Trophoblast cell (in vitro differentiated cells and primary cell): Measurements from ENCODE around the gene ARSG.

ENCODE experiments used
- DNase-seq, 2 donors: peaks; one replicate each; pipeline ENCODE4 v3.0.0-alpha.2; 2016
- H2AFZ ChIP-seq: 2 replicates; pipeline ENCODE4 v1.6.1; 2013; ENCODE audit warnings: low read length, moderate library complexity, mild to moderate bottlenecking; ENCODE audit not compliant: insufficient read depth, poor library complexity
- H2AK5ac ChIP-seq: 2 replicates; pipeline ENCODE4 v1.6.1; 2013; ENCODE audit warnings: mild to moderate bottlenecking, low read length
- H2BK120ac ChIP-seq: 2 replicates; pipeline ENCODE4 v1.6.1; 2013; ENCODE audit warnings: low read length, mild to moderate bottlenecking, moderate library complexity; ENCODE audit not compliant: insufficient read depth, poor library complexity
- H2BK12ac ChIP-seq: 2 replicates; pipeline ENCODE4 v1.6.1; 2013; ENCODE audit warnings: mild to moderate bottlenecking, low read length, moderate library complexity
- H2BK5ac ChIP-seq: 2 replicates; pipeline ENCODE4 v1.6.1; 2013; ENCODE audit warnings: low read length, low read depth, moderate library complexity, mild to moderate bottlenecking; ENCODE audit not compliant: poor library complexity
- H3K14ac ChIP-seq: 2 replicates; pipeline ENCODE4 v1.6.1; 2013; ENCODE audit warnings: mild to moderate bottlenecking, low read length
- H3K18ac ChIP-seq: 2 replicates; pipeline ENCODE4 v1.6.1; 2013; ENCODE audit warnings: mild to moderate bottlenecking, low read length
- H3K23ac ChIP-seq: 2 replicates; pipeline ENCODE4 v1.6.1; 2013; ENCODE audit warnings: low read length
- H3K27ac ChIP-seq: 2 replicates; pipeline ENCODE4 v1.5.1; 2013; ENCODE audit warnings: low read depth, mild to moderate bottlenecking, inconsistent platforms, low read length, moderate library complexity
- H3K27me3 ChIP-seq: 2 replicates; pipeline ENCODE4 v1.6.1; 2013; ENCODE audit warnings: inconsistent platforms, mild to moderate bottlenecking, low read length, moderate library complexity; ENCODE audit not compliant: insufficient read depth
- H3K36me3 ChIP-seq, 2 experiments: 1 replicate in 1 of 2; 2 replicates in 1 of 2; pipeline ENCODE4 v1.6.1; 2013; ENCODE audit warnings: low read length in 2 of 2, mild to moderate bottlenecking in 2 of 2, moderate library complexity in 1 of 2; ENCODE audit not compliant: insufficient read depth in 2 of 2, control insufficient read depth in 1 of 2
- H3K4ac ChIP-seq: 2 replicates; pipeline ENCODE4 v1.6.1; 2013; ENCODE audit warnings: low read depth, mild to moderate bottlenecking, low read length, moderate library complexity
- H3K4me1 ChIP-seq, 2 experiments: 1 replicate in 1 of 2; 2 replicates in 1 of 2; pipeline ENCODE4 v1.6.1; 2013; ENCODE audit warnings: low read length in 2 of 2, mild to moderate bottlenecking in 2 of 2, moderate library complexity in 1 of 2; ENCODE audit not compliant: insufficient read depth in 2 of 2, control insufficient read depth in 1 of 2
- H3K4me2 ChIP-seq: 2 replicates; pipeline ENCODE4 v1.6.1; 2013; ENCODE audit warnings: inconsistent platforms, mild to moderate bottlenecking, low read length, moderate library complexity
- H3K4me3 ChIP-seq: 2 replicates; pipeline ENCODE4 v1.5.1; 2013; ENCODE audit warnings: mild to moderate bottlenecking, low read depth, low read length, inconsistent platforms
- H3K79me1 ChIP-seq: one replicate; pipeline ENCODE4 v1.6.1; 2013; ENCODE audit warnings: low read length
- H3K79me2 ChIP-seq: 2 replicates; pipeline ENCODE4 v1.6.1; 2013; ENCODE audit warnings: low read length, mild to moderate bottlenecking; ENCODE audit not compliant: control insufficient read depth, insufficient read depth, poor library complexity
- H3K9ac ChIP-seq: 2 replicates; pipeline ENCODE4 v1.6.1; 2013; ENCODE audit warnings: mild to moderate bottlenecking, low read length
- H3K9me3 ChIP-seq: 2 replicates; pipeline ENCODE4 v1.6.1; 2013; ENCODE audit warnings: low read depth, mild to moderate bottlenecking, control low read depth, inconsistent platforms, low read length; ENCODE audit not compliant: insufficient read depth
- H4K12ac ChIP-seq: 2 replicates; pipeline ENCODE4 v1.6.1; 2013; ENCODE audit warnings: low read depth, mild to moderate bottlenecking, low read length, moderate library complexity
- H4K8ac ChIP-seq: 2 replicates; pipeline ENCODE4 v1.6.1; 2013; ENCODE audit warnings: low read depth, mild to moderate bottlenecking, low read length, moderate library complexity
- H4K91ac ChIP-seq: one replicate; pipeline ENCODE4 v1.6.1; 2013; ENCODE audit warnings: low read depth, mild to moderate bottlenecking, low read length, moderate library complexity
- WGBS: extraction: QIAGEN DNeasy Blood & Tissue Kit; methylation state at CpG from one replicate; pipeline ENCODE4 v1.1.7; 2013; ENCODE audit warnings: missing lambda C conversion rate; ENCODE audit not compliant: insufficient read length, insufficient coverage; ENCODE audit errors: extremely low coverage; 5-methylcytosine and 5-hydroxymethylcytosine counted together

ARSG gene

DNA sequence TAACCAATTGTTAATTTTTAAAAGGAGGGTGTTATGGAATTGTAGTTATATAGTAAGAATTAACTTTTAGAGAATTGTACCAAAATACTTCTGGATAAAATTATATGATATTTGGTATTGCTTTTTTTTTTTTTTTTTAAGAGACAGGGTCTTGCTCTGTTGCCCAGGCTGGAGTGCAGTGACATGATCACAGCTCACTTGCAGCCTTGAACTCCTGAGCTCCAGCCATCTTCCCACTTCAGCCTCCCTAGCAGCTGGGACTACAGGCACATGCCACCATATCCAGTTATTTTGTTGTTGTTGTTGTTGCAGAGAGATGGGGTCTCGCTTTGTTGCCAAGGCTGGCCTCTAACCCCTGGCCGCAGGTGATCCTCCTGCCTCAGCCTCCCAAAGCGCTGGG, 8.5 kb downstream of the ARSG start:
- Histone ChIP-seq H3K4me2 (no peak overlapping the region), H3K79me1 (peaks cover 15% of the 10 kb centered on the region), H3K23ac (no peak overlapping the region), H2AK5ac (peak overlapping the region; percentile 84), H2BK12ac (peak overlapping the region; percentile 61), H4K91ac (peak overlapping the region; percentile 60), H3K79me2 (no peaks in the 10 kb centered on the region), H3K9ac (no peak overlapping the region), H2AFZ (no peak overlapping the region), H3K14ac (peak overlapping the region; percentile 32), H2BK120ac (peak overlapping the region; percentile 54), H3K27me3 (no peaks in the 10 kb centered on the region), H3K27ac (no peak overlapping the region), H3K4me3 (no peak overlapping the region), H3K18ac (peak overlapping the region; percentile 66), H3K4me1 (peaks cover 21 to 26% of the 10 kb centered on the region in 2 experiments), H3K36me3 (no peaks in the 10 kb centered on the region), H4K8ac (no peak overlapping the region), H3K4ac (no peak overlapping the region), H2BK5ac (peak overlapping the region; percentile 60), H3K9me3 (no peaks in the 10 kb centered on the region), H4K12ac (peak overlapping the region; percentile 32)
- DNase-seq, result no peak
- no CpG with 5 or more reads among the region's 3 CpGs for WGBS

DNA sequence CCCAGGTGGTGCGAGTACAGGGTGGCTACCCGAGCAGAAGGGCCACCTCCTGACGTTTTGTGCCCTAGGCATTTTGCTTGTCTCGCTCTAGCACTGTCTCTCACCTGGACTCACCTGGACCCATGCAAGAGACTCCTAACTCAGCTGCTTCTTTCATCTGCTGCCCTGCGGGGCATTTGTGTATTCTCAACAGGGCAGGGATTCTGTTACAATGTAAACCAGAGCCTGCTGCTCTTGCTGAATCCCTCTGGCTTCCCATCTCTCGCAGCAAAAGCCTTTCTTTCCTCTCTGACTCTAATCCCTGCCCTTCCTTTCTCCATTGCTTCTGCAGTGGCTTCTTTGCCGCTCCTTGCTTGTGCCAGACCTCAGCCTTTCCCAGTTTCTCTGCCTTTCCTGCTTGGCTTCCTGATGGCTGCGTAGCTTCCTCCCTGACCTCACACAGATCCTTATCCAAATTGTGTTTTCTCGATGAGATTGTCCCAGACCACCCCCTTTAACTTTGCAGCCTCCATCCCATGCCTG, 10.2 kb downstream of the ARSG start:
- H2BK5ac ChIP-seq, result peak overlapping the region; percentile 49
- H2AK5ac ChIP-seq, result no peak overlapping the region
- H3K14ac ChIP-seq, result peak overlapping the region; percentile 26
- no CpG with 5 or more reads among the region's 9 CpGs for WGBS
- no peak overlapping the region for H3K4me2 ChIP-seq
- H4K8ac ChIP-seq, result peak overlapping the region; percentile 11
- H3K4me3 ChIP-seq, result no peak overlapping the region
- H3K79me1 ChIP-seq, result peaks cover 14% of the 10 kb centered on the region
- H3K27me3 ChIP-seq, result no peaks in the 10 kb centered on the region
- H4K91ac ChIP-seq, result no peak overlapping the region
- no peaks in the 10 kb centered on the region for H3K9me3 ChIP-seq
- H3K4ac ChIP-seq, result no peak overlapping the region
- no peak overlapping the region for H2BK120ac ChIP-seq
- H2BK12ac ChIP-seq, result no peak overlapping the region
- no peak overlapping the region for H3K23ac ChIP-seq
- no peaks in the 10 kb centered on the region for H3K79me2 ChIP-seq
- peak; percentile 89 to 93 for DNase-seq
- H3K18ac ChIP-seq, result no peak overlapping the region
- H3K36me3 ChIP-seq, result no peaks in the 10 kb centered on the region
- no peak overlapping the region for H3K9ac ChIP-seq
- H4K12ac ChIP-seq, result no peak overlapping the region
- H3K27ac ChIP-seq, result peak overlapping the region; percentile 86
- peaks cover 16 to 22% of the 10 kb centered on the region in 2 experiments for H3K4me1 ChIP-seq
- no peak overlapping the region for H2AFZ ChIP-seq

DNA sequence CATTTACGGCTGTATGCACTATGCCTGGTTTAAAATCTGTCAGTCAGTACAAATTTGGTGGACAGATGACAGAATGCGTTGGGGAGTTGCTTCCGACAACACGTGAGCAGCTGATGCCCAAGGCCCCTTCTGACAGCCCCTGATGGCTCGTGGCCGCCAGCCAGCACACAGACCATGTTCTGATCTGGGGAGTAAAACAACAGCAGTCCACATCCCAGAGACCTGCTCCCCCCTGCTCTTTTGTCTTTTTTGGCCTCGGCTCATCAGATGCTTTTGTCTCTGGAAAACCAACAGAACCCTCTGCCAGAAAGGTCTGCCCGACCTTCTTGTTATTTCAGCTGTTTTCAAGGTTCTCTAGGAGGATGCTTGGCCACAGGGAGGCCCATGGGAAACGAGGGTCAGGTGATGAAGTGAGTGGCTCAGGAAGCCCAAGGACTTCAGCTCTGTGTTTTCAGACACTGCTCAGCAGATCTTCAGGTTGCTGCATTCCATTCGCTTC, 10.8 kb downstream of the ARSG start:
- H2BK12ac ChIP-seq, result peak overlapping the region; percentile 78
- no peaks in the 10 kb centered on the region for H3K27me3 ChIP-seq
- no peak overlapping the region for H3K4me3 ChIP-seq
- H3K14ac ChIP-seq, result peak overlapping the region; percentile 40
- H2AFZ ChIP-seq, result no peak overlapping the region
- H3K9ac ChIP-seq, result no peak overlapping the region
- H2BK5ac ChIP-seq, result peak overlapping the region; percentile 26
- peak overlapping the region; percentile 62 for H3K18ac ChIP-seq
- H3K4me2 ChIP-seq, result no peak overlapping the region
- no peaks in the 10 kb centered on the region for H3K36me3 ChIP-seq
- peaks cover 13% of the 10 kb centered on the region for H3K79me1 ChIP-seq
- no peaks in the 10 kb centered on the region for H3K79me2 ChIP-seq
- H4K91ac ChIP-seq, result peak overlapping the region; percentile 85
- H4K12ac ChIP-seq, result no peak overlapping the region
- peak overlapping the region; percentile 66 for H2AK5ac ChIP-seq
- peaks cover 15 to 21% of the 10 kb centered on the region in 2 experiments for H3K4me1 ChIP-seq
- WGBS, result no CpG with 5 or more reads among the region's 10 CpGs
- H3K27ac ChIP-seq, result peak overlapping the region; percentile 86
- no peak overlapping the region for H3K23ac ChIP-seq
- H3K4ac ChIP-seq, result no peak overlapping the region
- no peaks in the 10 kb centered on the region for H3K9me3 ChIP-seq
- H2BK120ac ChIP-seq, result peak overlapping the region; percentile 83
- peak in 1 of 2 donors; percentile 25 for DNase-seq
- H4K8ac ChIP-seq, result peak overlapping the region; percentile 42

DNA sequence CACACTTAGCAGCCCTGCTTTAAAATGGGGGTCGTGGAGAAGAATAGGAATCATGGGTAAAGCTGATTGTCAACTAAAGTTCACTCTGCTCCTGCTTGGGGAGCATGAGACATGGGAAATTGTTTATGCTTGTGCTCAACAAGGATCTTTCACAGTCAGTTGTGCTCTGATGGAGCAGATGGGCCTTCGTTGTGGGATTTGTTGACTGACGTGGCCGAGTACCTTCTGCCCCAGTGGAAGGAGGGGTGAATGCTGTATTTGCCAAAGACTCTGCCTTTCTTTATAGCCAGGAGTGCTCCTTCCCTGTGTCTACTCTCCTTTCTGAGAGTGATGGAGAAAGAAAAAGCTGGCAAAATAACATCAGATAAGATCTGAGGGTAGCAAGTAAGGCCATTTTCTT, 11.4 kb downstream of the ARSG start:
- no peak overlapping the region for H3K4me3 ChIP-seq
- peaks cover 13% of the 10 kb centered on the region for H3K79me1 ChIP-seq
- H3K23ac ChIP-seq, result no peak overlapping the region
- H2AK5ac ChIP-seq, result no peak overlapping the region
- no CpG with 5 or more reads among the region's 4 CpGs for WGBS
- H3K4me2 ChIP-seq, result no peak overlapping the region
- no peak overlapping the region for H3K4ac ChIP-seq
- no peak overlapping the region for H3K14ac ChIP-seq
- H3K79me2 ChIP-seq, result no peaks in the 10 kb centered on the region
- peak overlapping the region; percentile 69 for H3K27ac ChIP-seq
- H4K8ac ChIP-seq, result no peak overlapping the region
- H2BK12ac ChIP-seq, result peak overlapping the region; percentile 19
- no peak overlapping the region for H3K9ac ChIP-seq
- H2BK120ac ChIP-seq, result peak overlapping the region; percentile 6
- H2BK5ac ChIP-seq, result peak overlapping the region; percentile 18
- H3K36me3 ChIP-seq, result no peaks in the 10 kb centered on the region
- DNase-seq, result no peak
- no peak overlapping the region for H3K18ac ChIP-seq
- peak overlapping the region; percentile 85 for H4K91ac ChIP-seq
- no peak overlapping the region for H4K12ac ChIP-seq
- H3K9me3 ChIP-seq, result no peaks in the 10 kb centered on the region
- no peak overlapping the region for H2AFZ ChIP-seq
- H3K27me3 ChIP-seq, result no peaks in the 10 kb centered on the region
- H3K4me1 ChIP-seq, result peaks cover 15 to 21% of the 10 kb centered on the region in 2 experiments
